ENCODE data around the gene JPH4. TPM values are rescaled to one million over a fixed set of nuclear protein-coding genes. Genes with fewer than 3 reads are reported as not detected.
"Not testable (repeated sequence)": the region's sequence is repeated elsewhere in the genome, so short reads cannot be mapped to it uniquely, and the experiment has no call there.

JPH4 gene
- total RNA-seq, 2 experiments from 2014 or later, result not detected

- Mint-ChIP-seq H3K27ac (no peak overlapping the region), H3K27me3 (ENCODE audit: low read depth) (peaks cover 3% of the 10 kb centered on the region), H3K9me3 (ENCODE audit: insufficient read depth) (no peaks in the 10 kb centered on the region), H3K4me1 (ENCODE audit: low read depth) (peaks cover 10% of the 10 kb centered on the region), H3K4me3 (no peak overlapping the region), H3K36me3 (ENCODE audit: low read depth) (peaks cover 2% of the 10 kb centered on the region)
- CTCF ChIA-PET, result interaction anchor here (0.9 to 14.1 kb wide), 2 partner anchors 10 to 16 kb away, joined by 3 to 197 read pairs; no protein-coding TSS in a partner anchor
- DNase-seq (no peak), ATAC-seq (no peak)
- POLR2A ChIA-PET, result interaction anchor here (0.5 kb wide), 1 partner anchor 9 kb away, joined by 3 read pairs; no protein-coding TSS in a partner anchor
Measured at GRCh38 chr14:23615856-23616255, 37.3 kb upstream of the JPH4 start.

GRCh38 chr14:23614395-23614828 lies 35.8 kb upstream of the JPH4 start:
- Mint-ChIP-seq H3K9me3 (ENCODE audit: insufficient read depth) (no peaks in the 10 kb centered on the region), H3K36me3 (ENCODE audit: low read depth) (peaks cover 10% of the 10 kb centered on the region), H3K4me3 (no peak overlapping the region), H3K27me3 (ENCODE audit: low read depth) (no peaks in the 10 kb centered on the region), H3K27ac (no peak overlapping the region), H3K4me1 (ENCODE audit: low read depth) (peaks cover 24% of the 10 kb centered on the region)
- CTCF ChIA-PET, result interaction anchor here (0.8 to 14.1 kb wide), 2 partner anchors 18 to 52 kb away, joined by 3 to 197 read pairs; no protein-coding TSS in a partner anchor
- DNase-seq, result no peak
- ATAC-seq, result no peak
- POLR2A ChIA-PET, result no interaction called here

- no peak overlapping the region for H3K27ac Mint-ChIP-seq
Measured at GRCh38 chr14:23613242-23614070, 34.9 kb upstream of the JPH4 start.

GRCh38 chr14:23612802-23613201 lies 34.2 kb upstream of the JPH4 start:
- H3K4me3 Mint-ChIP-seq, result no peak overlapping the region
- ATAC-seq, result no peak
- H3K27ac Mint-ChIP-seq, result no peak overlapping the region

More at GRCh38 chr14:23613242-23614070, 34.9 kb upstream of the JPH4 start:
- ChIA-PET POLR2A (no interaction called here), CTCF (interaction anchor here (0.8 to 14.1 kb wide), 6 partner anchors 11 to 52 kb away, joined by 3 to 197 read pairs (median 4); no protein-coding TSS in a partner anchor)
- no peak overlapping the region for H3K4me3 Mint-ChIP-seq
- peaks cover 7% of the 10 kb centered on the region for H3K9me3 Mint-ChIP-seq (ENCODE audit: insufficient read depth)
- H3K27me3 Mint-ChIP-seq (ENCODE audit: low read depth), result no peaks in the 10 kb centered on the region
- ATAC-seq (no peak), DNase-seq (no peak)
- H3K4me1 Mint-ChIP-seq (ENCODE audit: low read depth), result peaks cover 31% of the 10 kb centered on the region
- H3K36me3 Mint-ChIP-seq (ENCODE audit: low read depth), result peaks cover 16% of the 10 kb centered on the region

GRCh38 chr14:23612354-23612732 lies 33.8 kb upstream of the JPH4 start:
- Mint-ChIP-seq H3K9me3 (ENCODE audit: insufficient read depth) (peaks cover 7% of the 10 kb centered on the region), H3K36me3 (ENCODE audit: low read depth) (peaks cover 16% of the 10 kb centered on the region), H3K27ac (no peak overlapping the region), H3K27me3 (ENCODE audit: low read depth) (no peaks in the 10 kb centered on the region), H3K4me3 (no peak overlapping the region), H3K4me1 (ENCODE audit: low read depth) (peaks cover 29% of the 10 kb centered on the region)
- ChIA-PET POLR2A (no interaction called here), CTCF (interaction anchor here (1.0 to 14.1 kb wide), 5 partner anchors 14 to 53 kb away, joined by 3 to 197 read pairs (median 4); partner anchors contain the start of gene AP1G2)
- DNase-seq, result no peak
- no peak for ATAC-seq

More at GRCh38 chr14:23612802-23613201, 34.2 kb upstream of the JPH4 start:
- no peak for DNase-seq
- Mint-ChIP-seq H3K4me1 (ENCODE audit: low read depth) (peaks cover 29% of the 10 kb centered on the region), H3K36me3 (ENCODE audit: low read depth) (peaks cover 16% of the 10 kb centered on the region), H3K27me3 (ENCODE audit: low read depth) (no peaks in the 10 kb centered on the region), H3K9me3 (ENCODE audit: insufficient read depth) (peaks cover 7% of the 10 kb centered on the region)
- ChIA-PET CTCF (interaction anchor here (1.0 to 14.1 kb wide), 5 partner anchors 10 to 53 kb away, joined by 3 to 197 read pairs (median 4); no protein-coding TSS in a partner anchor), POLR2A (no interaction called here)

GRCh38 chr14:23610815-23611289 lies 32.3 kb upstream of the JPH4 start:
- ChIA-PET POLR2A (interaction anchor here (1.0 to 1.9 kb wide), 3 partner anchors 22 to 819 kb away, joined by 3 to 5 read pairs (median 5); partner anchors contain the start of genes KHNYN and RNF31), CTCF (interaction anchor here (0.6 to 14.1 kb wide), 14 partner anchors 10 to 326 kb away, joined by 3 to 197 read pairs (median 3); partner anchors contain the start of gene AP1G2)
- Mint-ChIP-seq H3K36me3 (ENCODE audit: low read depth) (peaks cover 16% of the 10 kb centered on the region), H3K4me3 (peak overlapping the region; percentile 66), H3K9me3 (ENCODE audit: insufficient read depth) (peaks cover 7% of the 10 kb centered on the region), H3K27me3 (ENCODE audit: low read depth) (no peaks in the 10 kb centered on the region), H3K4me1 (ENCODE audit: low read depth) (peaks cover 42% of the 10 kb centered on the region), H3K27ac (peak overlapping the region; percentile 99)
- ATAC-seq (peak; percentile 70), DNase-seq (peak; percentile 56)

GRCh38 chr14:23610090-23610814 lies 31.7 kb upstream of the JPH4 start:
- peak; percentile 94 for ATAC-seq
- H3K9me3 Mint-ChIP-seq (ENCODE audit: insufficient read depth), result peaks cover 7% of the 10 kb centered on the region
- peaks cover 16% of the 10 kb centered on the region for H3K36me3 Mint-ChIP-seq (ENCODE audit: low read depth)
- peaks cover 47% of the 10 kb centered on the region for H3K4me1 Mint-ChIP-seq (ENCODE audit: low read depth)
- DNase-seq, result peak; percentile 49
- peak overlapping the region; percentile 66 for H3K4me3 Mint-ChIP-seq
- H3K27ac Mint-ChIP-seq, result peak overlapping the region; percentile 99
- H3K27me3 Mint-ChIP-seq (ENCODE audit: low read depth), result no peaks in the 10 kb centered on the region
- ChIA-PET POLR2A (interaction anchor here (0.9 to 1.9 kb wide), 4 partner anchors 22 to 820 kb away, joined by 3 to 5 read pairs (median 4); partner anchors contain the start of genes KHNYN and RNF31), CTCF (interaction anchor here (0.6 to 14.1 kb wide), 12 partner anchors 9 to 320 kb away, joined by 3 to 197 read pairs (median 4); no protein-coding TSS in a partner anchor)

- H3K4me1 Mint-ChIP-seq (ENCODE audit: low read depth), result peaks cover 47% of the 10 kb centered on the region
- not testable (repeated sequence) for H3K9me3 Mint-ChIP-seq (ENCODE audit: insufficient read depth); DNase-seq; ATAC-seq; H3K27me3 Mint-ChIP-seq (ENCODE audit: low read depth)
- ChIA-PET POLR2A (interaction anchor here (0.9 to 1.9 kb wide), 2 partner anchors 23 to 485 kb away, joined by 4 to 5 read pairs; no protein-coding TSS in a partner anchor), CTCF (interaction anchor here (1.1 to 14.1 kb wide), 6 partner anchors 8 to 321 kb away, joined by 4 to 197 read pairs (median 6); no protein-coding TSS in a partner anchor)
- H3K36me3 Mint-ChIP-seq (ENCODE audit: low read depth), result peaks cover 16% of the 10 kb centered on the region
- peak overlapping the region; percentile 99 for H3K27ac Mint-ChIP-seq
- H3K4me3 Mint-ChIP-seq, result peak overlapping the region; percentile 66
Measured at GRCh38 chr14:23609411-23610089, 31.0 kb upstream of the JPH4 start.

- peaks cover 47% of the 10 kb centered on the region for H3K4me1 Mint-ChIP-seq (ENCODE audit: low read depth)
- H3K4me3 Mint-ChIP-seq, result no peak overlapping the region
- H3K27me3 Mint-ChIP-seq (ENCODE audit: low read depth), result no peaks in the 10 kb centered on the region
- H3K9me3 Mint-ChIP-seq (ENCODE audit: insufficient read depth), result peaks cover 7% of the 10 kb centered on the region
- peaks cover 16% of the 10 kb centered on the region for H3K36me3 Mint-ChIP-seq (ENCODE audit: low read depth)
- H3K27ac Mint-ChIP-seq, result peak overlapping the region; percentile 74
- ChIA-PET POLR2A (no interaction called here), CTCF (interaction anchor here (1.7 to 14.1 kb wide), 3 partner anchors 16 to 23 kb away, joined by 4 to 197 read pairs (median 23); no protein-coding TSS in a partner anchor)
- ATAC-seq (no peak), DNase-seq (no peak)
Measured at GRCh38 chr14:23609001-23609400, 30.4 kb upstream of the JPH4 start.

GRCh38 chr14:23608454-23608853 lies 29.9 kb upstream of the JPH4 start:
- Mint-ChIP-seq H3K36me3 (ENCODE audit: low read depth) (peaks cover 16% of the 10 kb centered on the region), H3K4me1 (ENCODE audit: low read depth) (peaks cover 47% of the 10 kb centered on the region), H3K9me3 (ENCODE audit: insufficient read depth) (peaks cover 7% of the 10 kb centered on the region), H3K27ac (no peak overlapping the region), H3K27me3 (ENCODE audit: low read depth) (no peaks in the 10 kb centered on the region), H3K4me3 (no peak overlapping the region)
- DNase-seq (no peak), ATAC-seq (no peak)
- ChIA-PET CTCF (interaction anchor here (1.2 to 14.1 kb wide), 4 partner anchors 11 to 24 kb away, joined by 3 to 197 read pairs (median 14); no protein-coding TSS in a partner anchor), POLR2A (interaction anchor here (0.7 kb wide), 1 partner anchor 27 kb away, joined by 3 read pairs; no protein-coding TSS in a partner anchor)

All from activated CD8-positive, alpha-beta T cell treated with anti-CD3 and anti-CD28 coated beads, Interleukin-2, amount 10 ng/mL, durations not matched to agents 7 days and 5 days (primary cell).